ENCODE measurements around the gene NUTF2.

The NUTF2 gene

GRCh38 chr16:67804853-67805542 is 41.7 kb upstream of the NUTF2 start:
- no peaks in the 10 kb centered on the region for H3K27me3 ChIP-seq (replicated peaks; ENCODE audit: control insufficient read depth, insufficient read depth, low read length)
- TF ChIP-seq CTCF (IDR thresholded peaks at IDR 0.05; ENCODE audit: insufficient read depth, low read length, poor library complexity, severe bottlenecking): no peak
- peaks cover 7% of the 10 kb centered on the region for H3K36me3 ChIP-seq (ENCODE audit: control insufficient read depth, insufficient read depth, low read length)
- H3K4me3 ChIP-seq (replicated peaks; ENCODE audit: low read depth, low read length): peak overlapping the region; percentile 98
- no peak for DNase-seq (ENCODE audit: extremely low read depth, insufficient read length)

- Histone ChIP-seq H3K27me3 (replicated peaks; ENCODE audit: control insufficient read depth, insufficient read depth, low read length) (no peaks in the 10 kb centered on the region), H3K4me3 (replicated peaks; ENCODE audit: low read depth, low read length) (peak overlapping the region; percentile 98), H3K36me3 (ENCODE audit: control insufficient read depth, insufficient read depth, low read length) (peaks cover 5% of the 10 kb centered on the region)
- DNase-seq (ENCODE audit: extremely low read depth, insufficient read length): no peak
- TF ChIP-seq CTCF (IDR thresholded peaks at IDR 0.05; ENCODE audit: insufficient read depth, low read length, poor library complexity, severe bottlenecking): no peak
Measured at GRCh38 chr16:67805718-67806427, 40.9 kb upstream of the NUTF2 start.

- no peak for TF ChIP-seq CTCF (IDR thresholded peaks at IDR 0.05; ENCODE audit: insufficient read depth, low read length, poor library complexity, severe bottlenecking)
- peaks cover 2% of the 10 kb centered on the region; the same call in 1 of the 2 replicates for H3K36me3 ChIP-seq (ENCODE audit: control insufficient read depth, insufficient read depth, low read length)
- peak within 1 kb of the TSS; percentile 98 for H3K4me3 ChIP-seq (replicated peaks; ENCODE audit: low read depth, low read length)
- no peaks in the 10 kb centered on the region for H3K27me3 ChIP-seq (replicated peaks; ENCODE audit: control insufficient read depth, insufficient read depth, low read length)
- peak; percentile 96 for DNase-seq (ENCODE audit: extremely low read depth, insufficient read length)
Measured at GRCh38 chr16:67806428-67807147, 40.1 kb upstream of the NUTF2 start, which contains the start of the genes RANBP10 and TSNAXIP1. Gene RANBP10 (minus strand): TSS chr16:67806560. CDS start chr16:67806536, 24 bp downstream. Gene TSNAXIP1 (plus strand): TSS chr16:67806889. CDS start chr16:67807150, 261 bp downstream.

- Histone ChIP-seq H3K36me3 (ENCODE audit: control insufficient read depth, insufficient read depth, low read length) (peaks cover 2% of the 10 kb centered on the region; the same call in 1 of the 2 replicates), H3K4me3 (replicated peaks; ENCODE audit: low read depth, low read length) (peak overlapping the region; percentile 98), H3K27me3 (replicated peaks; ENCODE audit: control insufficient read depth, insufficient read depth, low read length) (no peaks in the 10 kb centered on the region)
- TF ChIP-seq CTCF (IDR thresholded peaks at IDR 0.05; ENCODE audit: insufficient read depth, low read length, poor library complexity, severe bottlenecking): peak; percentile 17
- DNase-seq (ENCODE audit: extremely low read depth, insufficient read length): no peak
Measured at GRCh38 chr16:67807148-67807682, 39.5 kb upstream of the NUTF2 start.

- no peak for TF ChIP-seq CTCF (IDR thresholded peaks at IDR 0.05; ENCODE audit: insufficient read depth, low read length, poor library complexity, severe bottlenecking)
- no peak overlapping the region for H3K4me3 ChIP-seq (replicated peaks; ENCODE audit: low read depth, low read length)
- no peaks in the 10 kb centered on the region for H3K36me3 ChIP-seq (ENCODE audit: control insufficient read depth, insufficient read depth, low read length)
- DNase-seq (ENCODE audit: extremely low read depth, insufficient read length): no peak
- no peaks in the 10 kb centered on the region for H3K27me3 ChIP-seq (replicated peaks; ENCODE audit: control insufficient read depth, insufficient read depth, low read length)
Measured at GRCh38 chr16:67811899-67812298, 34.8 kb upstream of the NUTF2 start.
